AG09309 (cell line): ENCODE measurements around the gene AXIN1.
"Not testable (repeated sequence)": the region's sequence is repeated elsewhere in the genome, so short reads cannot be mapped to it uniquely, and the experiment has no call there.

Source experiments
- DNase-seq: peaks from one replicate; pipeline ENCODE4 v3.0.0-alpha.2; 2010; ENCODE audit warnings: low read depth
- H3K4me3 ChIP-seq: 2 replicates; pipeline ENCODE4 v1.5.1; 2011; ENCODE audit warnings: mild to moderate bottlenecking, low read depth, low read length, moderate library complexity; ENCODE audit not compliant: control insufficient read depth
- TF ChIP-seq, protein P1 (sequence below): IDR thresholded peaks from 2 replicates; pipeline ENCODE4 v1.5.1; 2011; ENCODE audit warnings: mild to moderate bottlenecking, low read depth, low read length, inconsistent platforms; ENCODE audit not compliant: insufficient read depth, control insufficient read depth; ENCODE audit errors: missing control alignments

The AXIN1 gene

GRCh38 chr16:380762-381011, 28.2 kb upstream of the AXIN1 start:
- peak overlapping the region; percentile 90 for H3K4me3 ChIP-seq

DNA sequence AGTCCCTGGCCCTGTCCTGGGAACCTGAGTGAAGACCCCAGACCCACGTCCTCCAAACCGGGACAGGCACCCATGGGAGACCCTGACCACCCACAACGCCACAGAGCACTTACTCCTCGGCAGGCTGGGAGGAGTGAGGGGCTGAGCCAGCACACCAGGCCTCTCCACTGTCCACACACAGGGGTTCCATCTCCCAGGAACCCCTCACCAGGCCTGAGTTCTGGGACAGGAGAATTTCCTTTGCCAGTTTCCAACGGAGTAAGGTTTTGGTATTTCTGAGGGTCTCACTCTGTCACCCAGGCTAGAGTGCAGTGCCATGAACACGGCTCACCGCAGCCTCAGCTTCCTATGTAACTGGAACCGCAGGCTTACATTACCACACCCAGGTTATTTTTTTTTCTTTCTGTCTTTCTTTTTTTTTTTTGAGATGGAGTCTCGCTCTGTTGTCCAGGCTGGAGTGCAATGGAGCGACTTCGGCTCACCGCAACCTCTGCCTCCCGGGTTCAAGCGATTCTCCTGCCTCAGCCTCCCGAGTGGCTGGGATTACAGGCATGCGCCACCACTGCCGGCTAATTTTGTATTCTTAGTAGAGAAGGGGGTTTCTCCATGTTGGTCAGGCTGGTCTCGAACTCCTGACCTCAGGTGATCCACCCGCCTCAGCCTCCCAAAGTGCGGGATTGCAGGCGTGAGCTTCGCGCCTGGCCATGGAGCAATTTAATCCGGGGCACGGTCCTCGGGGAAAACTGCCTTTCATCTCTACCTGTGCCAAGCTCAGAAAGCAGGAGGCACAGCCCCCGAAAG, 27.6 kb upstream of the AXIN1 start:
- DNase-seq, result no peak
- H3K4me3 ChIP-seq, result peak overlapping the region; percentile 90
- TF ChIP-seq, protein P1, sequence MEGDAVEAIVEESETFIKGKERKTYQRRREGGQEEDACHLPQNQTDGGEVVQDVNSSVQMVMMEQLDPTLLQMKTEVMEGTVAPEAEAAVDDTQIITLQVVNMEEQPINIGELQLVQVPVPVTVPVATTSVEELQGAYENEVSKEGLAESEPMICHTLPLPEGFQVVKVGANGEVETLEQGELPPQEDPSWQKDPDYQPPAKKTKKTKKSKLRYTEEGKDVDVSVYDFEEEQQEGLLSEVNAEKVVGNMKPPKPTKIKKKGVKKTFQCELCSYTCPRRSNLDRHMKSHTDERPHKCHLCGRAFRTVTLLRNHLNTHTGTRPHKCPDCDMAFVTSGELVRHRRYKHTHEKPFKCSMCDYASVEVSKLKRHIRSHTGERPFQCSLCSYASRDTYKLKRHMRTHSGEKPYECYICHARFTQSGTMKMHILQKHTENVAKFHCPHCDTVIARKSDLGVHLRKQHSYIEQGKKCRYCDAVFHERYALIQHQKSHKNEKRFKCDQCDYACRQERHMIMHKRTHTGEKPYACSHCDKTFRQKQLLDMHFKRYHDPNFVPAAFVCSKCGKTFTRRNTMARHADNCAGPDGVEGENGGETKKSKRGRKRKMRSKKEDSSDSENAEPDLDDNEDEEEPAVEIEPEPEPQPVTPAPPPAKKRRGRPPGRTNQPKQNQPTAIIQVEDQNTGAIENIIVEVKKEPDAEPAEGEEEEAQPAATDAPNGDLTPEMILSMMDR, result no peak

More at GRCh38 chr16:380762-381011, 28.2 kb upstream of the AXIN1 start:
- TF ChIP-seq, protein P1, result no peak
- DNase-seq, result no peak

DNA sequence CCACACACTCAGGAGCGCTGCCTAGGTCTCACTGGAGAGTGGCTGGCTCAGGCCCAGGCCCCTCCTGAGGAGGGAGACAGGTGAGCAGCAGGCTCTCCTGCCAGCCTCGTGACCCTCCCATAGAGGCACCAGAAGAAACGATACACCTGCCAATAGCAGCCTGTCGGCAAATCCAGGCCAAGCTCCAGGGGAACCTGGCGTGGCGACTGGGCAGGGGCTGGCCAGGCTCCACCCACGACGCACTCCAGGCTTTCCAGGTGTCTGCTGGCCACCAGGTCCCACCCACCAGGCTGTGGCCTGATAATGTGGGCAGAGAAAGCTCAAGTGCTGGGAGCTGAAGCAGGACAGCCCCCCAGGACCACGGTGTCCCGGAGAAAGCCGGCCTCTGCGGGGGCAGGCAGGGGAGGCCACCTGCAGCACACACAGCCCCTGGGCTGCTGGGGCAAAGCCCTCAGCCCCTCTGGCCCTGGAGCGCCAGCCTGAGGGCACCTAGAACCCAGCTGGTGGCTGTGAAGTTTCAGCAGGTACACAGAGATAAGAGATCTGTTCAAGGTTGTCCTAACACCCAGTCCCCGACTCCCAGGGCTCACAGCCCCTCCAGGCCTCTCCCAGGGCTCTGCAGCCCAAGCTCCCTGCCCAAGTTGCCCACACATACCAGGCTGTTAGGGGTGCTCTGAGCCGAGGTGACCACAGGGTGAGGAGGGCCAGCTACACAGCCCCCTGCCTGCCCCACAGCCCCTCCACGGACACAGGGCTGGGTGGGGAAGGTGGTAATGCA, 26.8 kb upstream of the AXIN1 start:
- TF ChIP-seq, protein P1, result no peak
- DNase-seq, result no peak
- H3K4me3 ChIP-seq, result no peak overlapping the region

GRCh38 chr16:378821-379182, 26.3 kb upstream of the AXIN1 start:
- H3K4me3 ChIP-seq, result no peak overlapping the region
- DNase-seq, result no peak
- TF ChIP-seq, protein P1, result no peak

DNA sequence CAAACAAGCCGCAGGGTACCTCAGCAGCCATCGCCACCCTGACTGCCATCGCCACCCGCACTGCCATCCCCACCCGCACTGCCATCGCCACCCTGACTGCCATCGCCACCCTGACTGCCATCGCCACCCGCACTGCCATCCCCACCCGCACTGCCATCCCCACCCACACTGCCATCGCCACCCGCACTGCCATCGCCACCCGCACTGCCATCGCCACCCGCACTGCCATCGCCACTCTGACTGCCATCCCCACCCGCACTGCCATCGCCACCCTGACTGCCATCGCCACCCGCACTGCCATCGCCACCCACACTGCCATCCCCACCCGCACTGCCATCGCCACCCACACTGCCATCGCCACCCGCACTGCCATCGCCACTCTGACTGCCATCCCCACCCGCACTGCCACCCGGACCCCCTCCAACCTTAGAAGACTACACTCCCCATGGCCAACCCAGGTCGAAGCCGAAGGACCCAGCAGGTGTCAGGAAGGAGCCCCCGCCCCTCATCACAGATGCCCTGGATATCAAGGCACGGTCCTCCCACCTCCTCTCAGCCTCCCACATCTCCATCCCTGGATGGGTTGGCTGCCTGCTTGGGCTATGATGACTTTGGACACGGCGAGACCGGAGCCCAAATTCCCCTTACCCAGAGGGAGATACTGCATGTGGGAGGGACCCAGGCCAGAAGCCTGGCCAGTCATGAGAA, 25.7 kb upstream of the AXIN1 start:
- not testable (repeated sequence) for DNase-seq, H3K4me3 ChIP-seq

- no peak for DNase-seq
- no peak overlapping the region for H3K4me3 ChIP-seq
- TF ChIP-seq, protein P1, result no peak
Measured at GRCh38 chr16:377419-377951, 25.0 kb upstream of the AXIN1 start.
